HG02938 (cell line): ENCODE results near the gene NPAS2.

Source experiments
- ATAC-seq: cut with Tn5 transposase; IDR thresholded peaks from one replicate; pipeline ENCODE4 v1.9.1; 2021; ENCODE audit warnings: mild to moderate bottlenecking, moderate library complexity; ENCODE audit not compliant: unreplicated experiment

NPAS2 gene

DNA sequence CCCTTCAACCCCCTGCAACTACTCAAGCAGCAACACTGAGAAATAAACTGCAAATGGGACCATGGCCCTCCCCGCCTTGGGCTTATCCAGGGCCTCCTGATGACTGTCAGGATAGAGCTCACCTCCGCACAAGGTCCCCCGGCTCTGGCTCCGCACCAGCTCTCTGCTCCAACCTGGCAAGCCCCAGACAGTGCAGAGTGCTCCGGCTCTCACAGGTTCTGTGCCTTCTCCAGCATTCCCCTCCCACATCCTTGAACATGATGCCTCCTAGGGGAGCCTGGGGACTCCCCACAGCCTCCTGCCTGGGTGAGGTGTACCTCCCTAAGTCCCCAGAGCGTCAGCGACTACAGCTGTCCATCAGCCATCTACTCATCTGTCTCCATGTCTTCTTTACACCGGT is 26.7 kb upstream of the NPAS2 start:
- ATAC-seq: no peak

DNA sequence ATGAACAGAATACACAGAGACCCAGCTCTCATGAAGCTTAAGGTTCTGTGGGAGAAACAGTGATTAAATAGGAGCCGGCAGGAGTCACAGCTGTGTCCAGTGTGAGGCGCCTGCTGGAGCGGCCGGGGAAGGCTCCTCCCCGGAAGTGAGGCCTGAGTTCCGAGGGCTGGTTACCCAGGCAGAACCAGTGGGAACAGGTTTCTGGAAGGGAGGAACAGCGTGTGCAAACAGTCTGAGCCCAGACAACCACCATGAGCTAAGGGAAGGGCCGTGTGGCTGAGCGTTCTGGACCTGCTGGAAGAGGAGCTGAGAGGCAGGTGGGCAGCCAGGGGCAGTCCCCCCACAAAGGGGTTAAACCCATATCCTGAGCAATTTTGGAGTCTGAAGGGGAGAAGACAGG is 26.0 kb upstream of the NPAS2 start:
- ATAC-seq: no peak

DNA sequence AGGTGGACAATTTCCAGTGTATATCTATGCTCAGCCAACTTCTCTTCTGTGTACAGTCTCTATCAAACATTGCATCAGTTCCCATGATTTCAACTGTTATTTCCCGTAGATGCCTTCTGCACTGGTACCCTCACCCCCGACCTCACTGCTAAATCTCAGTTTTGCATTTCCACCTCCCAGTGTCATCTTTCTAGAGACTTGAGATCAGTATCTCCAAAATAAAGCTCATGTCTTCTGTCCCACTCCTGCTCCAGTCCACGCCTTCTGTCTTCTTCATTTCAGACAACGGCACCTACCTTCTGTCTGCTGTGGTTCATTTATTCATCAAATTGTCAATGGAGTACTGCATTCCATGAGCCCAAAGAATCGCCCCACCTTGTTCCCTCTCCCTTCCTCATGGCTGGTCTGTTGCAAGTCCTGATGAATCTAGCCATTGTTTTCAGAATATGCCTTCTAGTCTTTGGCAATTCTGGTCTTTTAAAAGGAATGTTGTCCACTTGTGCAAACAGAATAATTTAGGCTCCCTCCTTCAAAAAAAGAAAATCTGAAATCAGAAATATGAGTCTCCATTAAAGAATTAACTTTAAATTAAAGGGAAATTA is 23.3 kb upstream of the NPAS2 start:
- ATAC-seq: no peak

DNA sequence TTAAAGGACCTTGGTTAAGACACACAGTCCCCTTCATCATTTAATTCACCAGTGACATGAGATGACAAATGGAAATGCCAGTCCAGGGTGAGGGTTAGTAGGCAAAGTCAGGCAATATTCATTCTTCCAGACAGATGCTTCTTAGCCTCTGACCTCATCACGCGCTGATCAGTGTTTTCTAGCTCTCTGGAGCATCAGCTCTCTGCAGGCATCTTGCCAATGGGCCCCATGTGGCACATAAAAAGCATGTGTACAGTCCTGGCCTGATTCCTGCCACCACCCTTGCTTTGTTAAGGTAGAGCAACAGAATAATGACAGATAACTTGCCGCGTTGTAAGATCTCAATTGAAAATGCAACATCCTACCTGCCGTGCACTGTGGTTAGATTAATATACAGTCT is 20.3 kb upstream of the NPAS2 start:
- no peak for ATAC-seq

DNA sequence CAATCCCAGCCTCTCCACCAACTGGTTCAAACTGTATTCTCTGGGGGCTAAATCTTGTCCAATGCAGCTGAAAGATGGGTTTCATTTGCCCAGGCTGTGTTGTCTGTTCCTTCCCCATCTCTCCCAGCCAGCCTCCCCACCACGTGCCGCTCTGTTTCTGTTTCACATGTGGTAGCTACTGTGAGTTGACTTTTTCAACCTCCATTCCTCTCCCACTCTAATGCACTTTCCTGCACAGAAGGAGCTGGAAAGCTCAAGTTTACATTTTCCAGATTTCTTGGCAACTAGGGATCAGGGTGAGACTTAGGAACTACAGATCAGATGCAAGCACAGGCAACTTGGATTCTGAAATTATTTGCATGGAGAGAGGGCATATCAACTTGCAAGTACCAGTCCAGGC is 19.0 kb upstream of the NPAS2 start:
- ATAC-seq: no peak

GRCh38 chr2:100801402-100801801 is 18.5 kb upstream of the NPAS2 start:
- no peak for ATAC-seq

- no peak for ATAC-seq
Measured at GRCh38 chr2:100802066-100802465, 17.9 kb upstream of the NPAS2 start.

DNA sequence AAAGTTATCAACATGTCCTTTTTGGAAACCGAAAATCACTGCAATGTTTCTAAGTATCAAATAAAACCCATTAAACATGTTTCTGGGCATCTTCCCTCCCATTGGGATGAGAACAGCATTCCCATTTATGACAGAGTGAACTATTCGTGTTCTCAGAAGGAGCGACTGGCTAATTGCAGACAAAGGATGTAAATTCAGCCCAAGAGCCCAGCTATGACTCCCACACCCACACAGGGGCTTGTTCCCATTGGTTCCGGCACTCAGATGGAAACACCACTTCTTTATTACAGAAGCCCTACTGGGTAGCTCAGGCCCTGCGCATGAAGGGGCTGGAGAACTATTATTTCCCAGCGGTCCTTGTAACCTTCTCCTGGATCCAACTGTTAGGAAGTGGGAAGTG is 16.6 kb upstream of the NPAS2 start:
- ATAC-seq: no peak

DNA sequence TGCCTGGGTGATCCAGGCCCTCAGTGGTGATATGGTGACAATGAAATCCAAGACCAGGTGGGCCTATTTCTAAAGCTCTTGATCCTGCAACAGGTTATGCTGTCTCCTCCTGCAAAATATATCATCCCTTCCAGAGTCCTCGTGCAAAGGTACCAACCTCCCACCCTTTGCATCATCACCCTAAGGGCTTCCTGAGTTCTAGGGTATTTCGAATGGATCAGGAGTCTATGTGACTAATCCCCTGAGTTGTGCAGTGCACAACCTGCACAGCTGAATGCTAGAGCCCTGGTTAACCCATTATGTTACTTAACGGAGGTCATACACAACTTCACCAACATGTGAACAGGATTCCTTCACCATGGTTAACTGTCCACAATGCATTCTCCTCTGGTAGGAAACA is 13.4 kb upstream of the NPAS2 start:
- no peak for ATAC-seq

GRCh38 chr2:100807707-100808106 is 12.2 kb upstream of the NPAS2 start:
- no peak for ATAC-seq

GRCh38 chr2:100808582-100808981 is 11.4 kb upstream of the NPAS2 start:
- ATAC-seq: no peak

DNA sequence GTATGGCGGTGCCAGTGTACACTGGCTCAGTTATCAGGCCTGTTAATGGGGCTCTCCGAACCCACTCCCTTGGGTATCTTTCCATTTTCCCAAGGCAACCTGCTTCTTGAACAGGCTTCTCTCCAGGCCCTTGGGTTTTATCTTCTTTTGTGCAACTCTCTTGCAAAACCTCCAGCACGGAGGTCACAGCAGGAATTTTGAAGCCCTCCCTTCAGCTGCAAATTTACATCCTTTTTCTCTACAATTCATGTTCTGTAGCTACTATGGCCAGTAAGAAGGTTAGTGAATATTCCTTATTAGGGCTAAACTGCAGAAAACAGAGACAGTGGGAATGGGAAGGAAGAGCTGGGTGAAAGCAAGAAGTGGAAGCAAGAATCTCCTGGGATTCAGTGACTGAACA is 10.4 kb upstream of the NPAS2 start:
- ATAC-seq: no peak

- no peak for ATAC-seq
Measured at GRCh38 chr2:100810603-100811145, 9.3 kb upstream of the NPAS2 start.

DNA sequence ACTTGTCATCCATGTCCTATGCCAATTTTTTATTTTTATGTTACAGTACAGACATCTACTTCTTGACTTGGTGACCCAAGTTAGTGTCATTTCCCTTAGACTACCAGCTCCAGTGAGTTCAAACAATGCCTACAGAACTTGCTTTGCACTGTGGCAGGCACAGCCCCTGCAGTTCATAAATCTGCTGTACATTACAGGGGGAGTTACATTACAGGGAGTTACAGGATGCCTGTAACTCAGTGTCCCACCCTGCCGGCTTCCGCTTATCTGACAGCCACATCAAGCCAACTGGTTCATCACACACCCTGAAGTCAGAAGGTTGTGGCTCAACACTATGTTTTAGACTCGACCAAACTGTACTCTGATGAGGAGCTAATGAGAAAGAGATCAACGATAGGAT is 7.8 kb upstream of the NPAS2 start:
- no peak for ATAC-seq

DNA sequence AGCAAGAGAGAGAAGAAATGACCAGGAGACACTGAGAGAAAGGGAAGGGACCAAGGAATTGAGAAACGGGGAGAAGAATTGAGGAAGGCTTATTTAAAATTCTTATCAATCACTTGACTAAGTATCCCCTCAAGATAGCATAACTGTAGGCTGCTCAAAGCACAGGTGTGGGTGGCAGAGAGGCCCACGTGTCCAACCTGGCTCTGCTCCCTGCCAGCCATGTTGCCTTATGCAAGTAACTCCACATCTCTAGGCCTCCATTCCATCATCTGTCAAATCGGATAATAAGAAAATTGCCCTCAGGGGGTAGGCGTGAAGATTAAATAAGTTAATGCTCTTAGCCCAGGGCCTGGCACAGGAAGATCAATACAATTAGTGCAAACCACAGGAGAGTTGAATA is 7.4 kb upstream of the NPAS2 start:
- ATAC-seq: no peak

- ATAC-seq: no peak
Measured at GRCh38 chr2:100813527-100813926, 6.4 kb upstream of the NPAS2 start.

DNA sequence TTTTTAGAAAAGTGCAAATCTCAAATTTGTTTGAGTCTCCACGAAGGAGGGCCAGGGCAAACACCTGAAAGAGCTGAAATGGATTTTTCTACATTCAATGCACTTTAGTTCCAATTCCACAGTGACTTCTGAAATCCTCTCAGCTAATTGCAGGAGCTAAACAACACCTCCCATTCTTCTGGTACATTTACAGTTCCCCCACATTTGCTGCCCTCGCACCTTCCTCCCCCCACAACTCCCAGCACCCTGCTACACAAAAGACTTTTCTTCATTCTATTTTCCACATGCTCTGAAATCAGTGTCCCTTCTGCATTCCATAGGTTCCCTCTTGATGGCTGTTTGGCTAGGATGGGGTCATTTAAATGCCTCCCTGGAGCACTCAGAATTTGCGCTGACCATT is 5.9 kb upstream of the NPAS2 start:
- no peak for ATAC-seq

DNA sequence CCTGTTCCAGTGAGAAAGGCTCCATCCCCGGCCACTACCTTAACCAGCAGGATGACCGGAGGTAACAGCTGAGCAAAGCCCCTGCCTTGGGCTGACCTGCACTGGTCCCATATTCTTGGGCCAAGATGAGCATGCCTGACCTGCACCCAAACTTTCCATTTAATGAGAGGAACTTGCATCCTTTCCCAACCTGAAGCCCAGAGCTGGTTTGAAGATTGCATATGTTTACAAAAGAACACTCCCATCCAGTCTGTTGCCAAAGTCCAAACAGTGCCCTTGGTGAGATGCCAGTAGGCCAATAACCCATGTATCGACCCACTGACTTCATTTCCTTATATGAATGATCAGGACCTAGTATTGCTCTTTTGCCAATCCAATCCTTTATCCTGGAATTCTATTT is 5.5 kb upstream of the NPAS2 start:
- no peak for ATAC-seq

DNA sequence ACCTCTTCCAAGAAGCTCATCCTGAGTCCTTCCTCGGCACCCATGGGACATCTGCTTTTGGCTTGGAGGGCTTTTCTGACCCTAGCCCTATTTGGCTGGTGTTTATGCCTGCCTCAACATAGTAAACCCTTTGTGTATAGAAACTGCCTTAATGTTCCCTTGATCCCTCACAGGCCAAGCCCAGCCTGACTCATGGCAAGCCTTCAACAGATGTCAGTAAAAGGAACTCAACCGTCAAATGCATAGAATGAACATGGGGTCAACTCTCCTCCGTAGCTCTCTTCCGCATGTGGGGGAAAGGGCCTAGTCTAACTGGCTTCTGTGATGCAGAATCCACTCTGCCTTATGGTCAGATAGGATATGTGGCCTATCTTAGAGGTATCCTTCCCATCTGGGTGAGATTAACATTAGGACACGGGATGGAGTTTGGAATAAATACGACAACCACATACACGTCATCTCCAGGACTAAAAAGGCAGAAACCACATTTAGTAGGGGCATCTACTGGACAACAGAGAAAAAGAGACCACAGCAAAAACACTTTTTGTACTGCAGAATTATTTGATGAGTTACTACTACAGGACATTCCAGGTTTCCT is 2.5 kb upstream of the NPAS2 start:
- ATAC-seq: no peak

DNA sequence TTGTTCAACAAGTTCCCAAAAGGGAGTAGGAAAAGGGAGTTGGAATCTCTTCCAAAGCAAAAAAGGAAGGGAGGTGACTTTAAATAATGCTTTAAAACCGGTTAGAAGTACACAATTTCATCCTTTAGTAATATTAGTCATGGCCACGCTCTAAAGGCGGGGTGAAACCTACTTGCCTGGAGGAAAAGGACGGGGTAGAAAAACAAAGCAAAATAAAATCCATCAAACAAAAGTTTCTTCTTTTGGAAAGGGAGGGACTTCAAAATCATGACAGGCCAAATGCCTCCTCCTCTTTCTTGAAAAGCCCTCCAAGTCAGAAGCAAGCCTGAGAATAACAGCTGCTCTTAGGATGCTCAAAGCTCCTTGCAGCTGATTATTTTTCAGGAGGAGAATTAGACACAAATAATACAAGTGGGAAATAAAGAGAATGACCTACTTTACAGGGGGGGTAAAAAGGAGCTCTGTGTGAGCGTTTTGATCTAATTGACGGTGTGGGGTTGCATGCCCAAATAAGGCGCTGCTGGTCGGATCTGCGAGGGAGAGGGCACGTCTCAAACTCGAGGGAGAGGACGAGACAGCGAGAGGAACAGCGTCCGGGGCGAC is 1.8 kb upstream of the NPAS2 start:
- ATAC-seq: no peak

DNA sequence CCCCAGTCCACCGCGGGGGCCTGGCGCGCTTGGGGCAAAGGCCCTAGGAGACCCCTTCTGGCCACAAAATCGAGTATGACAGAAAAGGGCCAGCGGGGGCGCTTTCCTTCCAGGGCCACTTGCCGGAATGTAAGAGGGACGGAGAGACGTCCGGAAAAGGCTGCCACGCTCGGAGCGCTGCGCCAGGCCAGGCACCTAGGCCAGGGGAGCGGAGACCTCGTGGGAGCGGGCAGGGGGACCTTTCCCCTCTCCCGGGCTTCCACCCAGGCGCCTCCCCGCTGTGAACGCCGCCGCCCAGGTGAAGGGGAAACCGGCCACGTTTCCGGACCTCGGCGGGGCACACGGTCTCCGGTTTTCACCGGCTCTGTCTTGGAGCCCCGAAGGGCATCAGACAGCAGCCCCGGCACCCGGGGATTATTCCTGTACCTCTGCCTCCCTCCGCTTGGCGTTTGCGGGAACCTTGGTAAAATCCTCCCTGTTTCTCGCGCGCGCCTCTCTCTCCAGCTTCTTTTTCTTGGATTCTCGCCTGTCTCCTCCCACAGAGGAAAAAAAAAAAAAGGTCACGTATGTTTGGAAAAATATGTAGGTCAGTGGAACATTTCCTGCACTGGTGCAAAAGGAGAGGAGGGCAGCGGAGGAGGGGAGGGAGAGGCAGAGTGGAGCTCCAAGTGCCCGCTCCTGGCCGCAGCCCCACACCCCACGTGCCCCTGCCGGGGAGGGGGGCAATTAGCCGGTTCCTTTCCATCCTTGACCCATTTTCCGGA is 1.2 kb upstream of the NPAS2 start:
- no peak for ATAC-seq

DNA sequence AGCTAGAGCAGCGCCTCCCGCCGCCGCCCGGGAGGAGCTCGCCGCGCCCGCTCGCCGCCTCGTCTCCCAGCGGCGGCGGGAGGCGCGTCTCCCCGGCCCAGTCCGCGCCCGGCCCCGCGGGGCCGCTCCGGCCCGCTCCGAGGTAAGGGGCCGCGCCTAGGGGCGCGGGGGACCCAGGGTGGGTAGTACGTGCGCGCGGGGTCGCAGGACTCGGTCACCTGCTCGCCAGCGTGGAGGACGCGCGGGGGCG is 259 bp downstream of the NPAS2 start:
- ATAC-seq: no peak
